Tibial nerve (tissue), 4 donors: ENCODE measurements around the gene CIITA. TPM values are rescaled to one million over a fixed set of nuclear protein-coding genes. Genes with fewer than 3 reads are reported as not detected.

Source experiments
- DNase-seq, 2 donors: peaks; one replicate each; pipeline ENCODE4 v3.0.0-alpha.2; 2019; ENCODE audit warnings: low spot score in 2 of 2
- H3K27ac ChIP-seq, 4 donors: fragments of 200-600 bp; sonication (generic) in 3 of 4; one replicate each; pipeline ENCODE4 v1.5.1; 2017 to 2019; ENCODE audit warnings: mild to moderate bottlenecking in 1 of 4
- H3K27me3 ChIP-seq, 2 donors: fragments of 200-600 bp; sonication (generic) in 1 of 2; one replicate each; pipeline versions ENCODE4 v1.5.1 to v1.6.0; 2017 to 2019
- H3K36me3 ChIP-seq, 3 donors: fragments of 200-600 bp; sonication (generic); one replicate each; pipeline ENCODE4 v1.5.1; 2018 to 2019
- H3K4me1 ChIP-seq, 4 donors: fragments of 200-600 bp; sonication (generic) in 3 of 4; one replicate each; pipeline ENCODE4 v1.5.1; 2017 to 2019
- H3K4me3 ChIP-seq, 4 donors: fragments of 200-600 bp; sonication (generic) in 3 of 4; one replicate each; pipeline ENCODE4 v1.5.1; 2017 to 2019; ENCODE audit warnings: mild to moderate bottlenecking in 1 of 4, moderate library complexity in 1 of 4
- H3K9me3 ChIP-seq, 4 donors: fragments of 200-600 bp; sonication (generic) in 3 of 4; one replicate each; pipeline ENCODE4 v1.5.1; 2017 to 2019
- CTCF ChIP-seq, 5 experiments: fragments of 200-600 bp in 3 of 5; fragments of 450-650 bp in 2 of 5; sonication (generic) in 3 of 5; IDR thresholded peaks; one replicate each; pipeline ENCODE4 v1.5.1; 2016 to 2019; ENCODE audit warnings: antibody characterized with exemption in 5 of 5, mild to moderate bottlenecking in 3 of 5, moderate library complexity in 2 of 5
- EP300 ChIP-seq, 2 donors: sonication (generic); formaldehyde crosslinking; IDR thresholded peaks; one replicate each; pipeline ENCODE4 v1.6.1; 2017; ENCODE audit warnings: antibody characterized with exemption in 2 of 2, mild to moderate bottlenecking in 1 of 2
- POLR2A ChIP-seq, 2 donors: fragments of 450-650 bp; IDR thresholded peaks; one replicate each; pipeline ENCODE4 v1.6.1; 2017; ENCODE audit warnings: antibody characterized with exemption in 2 of 2, mild to moderate bottlenecking in 2 of 2, moderate library complexity in 2 of 2
- WGBS, 2 donors: methylation state at CpG; one replicate each; pipeline ENCODE4 v1.1.5; 2018; 5-methylcytosine and 5-hydroxymethylcytosine counted together
- total RNA-seq, 4 donors: library from RNA; depleted of rRNA; stranded (reverse); fragments of >200 nt; gene quantifications; one replicate each; pipeline ENCODE4 v1.1.0, GENCODE V29; 2016

Gene CIITA
- total RNA-seq, 4 donors from 2014 or later: 7.5 to 38.7 (median 17.8) TPM

- peak in 1 of 2 donors; percentile 66 for TF ChIP-seq EP300 (IDR thresholded peaks at IDR 0.05)
- no peak for TF ChIP-seq CTCF (IDR thresholded peaks at IDR 0.05)
- no peak for TF ChIP-seq POLR2A (IDR thresholded peaks at IDR 0.05)
- WGBS, 2 donors: 49 to 61% methylated on average over 2 of the region's 2 CpGs
- no peaks in the 10 kb centered on the region for H3K36me3 ChIP-seq
- H3K4me1 ChIP-seq: peaks cover 0 to 7% (median 1%) of the 10 kb centered on the region in 4 donors
- H3K9me3 ChIP-seq: no peaks in the 10 kb centered on the region
- DNase-seq: peak in 1 of 2 donors; percentile 64
- H3K4me3 ChIP-seq: no peak overlapping the region
- H3K27me3 ChIP-seq: no peaks in the 10 kb centered on the region
- no peak overlapping the region for H3K27ac ChIP-seq
Observed at GRCh38 chr16:10862438-10862837, 14.6 kb upstream of the CIITA start.

- no peak for DNase-seq
- Histone ChIP-seq H3K27me3 (no peaks in the 10 kb centered on the region), H3K4me1 (peaks cover 0 to 29% (median 22%) of the 10 kb centered on the region in 4 donors), H3K4me3 (peak overlapping the region in 2 of 4 donors; percentile 6 to 9), H3K27ac (peak overlapping the region in 3 of 4 donors; percentile 34 to 59 (median 38)), H3K9me3 (no peaks in the 10 kb centered on the region), H3K36me3 (no peaks in the 10 kb centered on the region)
- WGBS, 2 donors: 67 to 70% methylated on average over 13 of the region's 13 CpGs
- TF ChIP-seq EP300 (IDR thresholded peaks at IDR 0.05) (no peak), POLR2A (IDR thresholded peaks at IDR 0.05) (no peak), CTCF (IDR thresholded peaks at IDR 0.05) (no peak)
Observed at GRCh38 chr16:10865991-10866966, 10.7 kb upstream of the CIITA start.

- no peak for TF ChIP-seq POLR2A (IDR thresholded peaks at IDR 0.05)
- no peak for TF ChIP-seq CTCF (IDR thresholded peaks at IDR 0.05)
- TF ChIP-seq EP300 (IDR thresholded peaks at IDR 0.05): no peak
- Histone ChIP-seq H3K36me3 (no peaks in the 10 kb centered on the region), H3K9me3 (no peaks in the 10 kb centered on the region), H3K4me1 (peaks cover 0 to 37% (median 31%) of the 10 kb centered on the region in 4 donors), H3K4me3 (peak overlapping the region in 1 of 4 donors; percentile 22), H3K27ac (peak overlapping the region in 3 of 4 donors; percentile 44 to 59 (median 55)), H3K27me3 (no peaks in the 10 kb centered on the region)
- WGBS, 2 donors: 72 to 86% methylated on average over 6 of the region's 6 CpGs
- DNase-seq: no peak
Observed at GRCh38 chr16:10867199-10867598, 9.8 kb upstream of the CIITA start.

- Histone ChIP-seq H3K9me3 (no peaks in the 10 kb centered on the region), H3K36me3 (no peaks in the 10 kb centered on the region), H3K27me3 (no peaks in the 10 kb centered on the region), H3K4me1 (peaks cover 0 to 34% (median 29%) of the 10 kb centered on the region in 4 donors), H3K4me3 (no peak overlapping the region), H3K27ac (peak overlapping the region in 3 of 4 donors; percentile 44 to 55 (median 49))
- WGBS, 2 donors: 83 to 86% methylated on average over 6 of the region's 6 CpGs
- no peak for DNase-seq
- TF ChIP-seq EP300 (IDR thresholded peaks at IDR 0.05) (no peak), POLR2A (IDR thresholded peaks at IDR 0.05) (no peak), CTCF (IDR thresholded peaks at IDR 0.05) (no peak)
Observed at GRCh38 chr16:10868104-10868595, 8.9 kb upstream of the CIITA start.
